HUES48 (cell line): ENCODE data around the gene SLC6A3.
"Not testable (repeated sequence)": the region's sequence is repeated elsewhere in the genome, so short reads cannot be mapped to it uniquely, and the experiment has no call there.

Experiments used
- H3K27ac ChIP-seq: one replicate; pipeline ENCODE4 v1.7.0; 2013; ENCODE audit warnings: low read depth, low read length, inconsistent platforms
- H3K27me3 ChIP-seq: 2 replicates; pipeline ENCODE4 v1.6.1; 2013; ENCODE audit warnings: mild to moderate bottlenecking, low read length; ENCODE audit not compliant: control insufficient read depth, insufficient read depth
- H3K36me3 ChIP-seq: 2 replicates; pipeline ENCODE4 v1.6.1; 2013; ENCODE audit warnings: low read length; ENCODE audit not compliant: control insufficient read depth, insufficient read depth
- H3K4me1 ChIP-seq: 2 replicates; pipeline ENCODE4 v1.6.1; 2013; ENCODE audit warnings: mild to moderate bottlenecking, low read length; ENCODE audit not compliant: control insufficient read depth, insufficient read depth
- H3K4me3 ChIP-seq: 2 replicates; pipeline ENCODE4 v1.5.1; 2013; ENCODE audit warnings: mild to moderate bottlenecking, low read depth, low read length
- H3K9ac ChIP-seq: 2 replicates; pipeline ENCODE4 v1.6.1; 2013; ENCODE audit warnings: mild to moderate bottlenecking, low read depth, low read length, moderate library complexity
- H3K9me3 ChIP-seq: 2 replicates; pipeline ENCODE4 v1.6.1; 2013; ENCODE audit warnings: low read length; ENCODE audit not compliant: control insufficient read depth, insufficient read depth

The SLC6A3 gene

GRCh38 chr5:1380910-1381309 is 64.3 kb downstream of the SLC6A3 start:
- Histone ChIP-seq H3K27me3 (peaks cover 39% of the 10 kb centered on the region), H3K36me3 (no peaks in the 10 kb centered on the region), H3K4me3 (no peak overlapping the region), H3K9ac (no peak overlapping the region), H3K27ac (no peak overlapping the region), H3K4me1 (0 out of 2 replicates have a peak, but pooled peaks cover 9% of the 10 kb centered on the region), H3K9me3 (no peaks in the 10 kb centered on the region)

DNA sequence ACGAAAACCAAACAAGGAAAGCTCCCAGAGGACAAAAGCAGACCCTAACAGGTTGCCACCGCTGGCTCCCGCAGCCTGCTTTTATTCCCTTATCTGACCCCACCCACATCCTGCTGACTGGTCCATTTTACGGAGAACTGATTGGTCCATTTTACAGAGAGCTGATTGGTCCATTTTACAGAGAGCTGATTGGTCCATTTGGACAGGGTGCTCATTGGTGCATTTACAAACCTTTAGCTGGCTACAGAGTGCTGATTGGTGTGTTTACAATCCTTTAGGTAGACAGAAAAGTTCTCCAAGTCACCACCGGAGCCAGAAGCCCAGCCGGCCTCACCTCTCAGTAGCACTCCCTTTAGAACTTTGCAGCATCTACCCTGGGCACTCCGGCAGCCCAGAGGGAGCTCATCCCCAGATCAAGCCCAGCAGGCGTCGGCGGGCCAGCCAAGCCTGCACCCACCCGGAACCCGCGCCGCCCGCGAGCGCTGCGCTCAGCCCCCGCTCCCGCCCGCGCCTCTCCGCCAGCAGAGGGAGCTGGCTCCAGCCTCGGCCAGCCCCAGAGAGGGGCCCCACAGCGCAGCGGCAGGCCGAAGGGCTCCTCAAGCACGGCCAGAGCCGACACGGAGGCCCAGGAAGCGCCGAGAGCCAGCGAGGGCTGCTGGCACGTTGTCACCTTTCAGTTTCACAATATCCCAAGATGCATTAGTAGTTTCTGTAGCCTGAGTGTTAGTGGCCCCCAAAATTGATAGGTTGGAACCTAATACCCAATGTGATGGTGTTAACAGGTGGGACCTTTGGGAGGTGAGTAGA is 65.0 kb downstream of the SLC6A3 start:
- Histone ChIP-seq H3K9ac (no peak overlapping the region), H3K4me3 (no peak overlapping the region; the same call in 1 of the 2 replicates), H3K9me3 (no peaks in the 10 kb centered on the region), H3K27me3 (peaks cover 33% of the 10 kb centered on the region), H3K36me3 (no peaks in the 10 kb centered on the region), H3K4me1 (0 out of 2 replicates have a peak, but pooled peaks cover 4% of the 10 kb centered on the region), H3K27ac (no peak overlapping the region)

GRCh38 chr5:1378866-1379659 is 66.2 kb downstream of the SLC6A3 start:
- H3K27ac ChIP-seq = no peak overlapping the region
- H3K27me3 ChIP-seq = peaks cover 24% of the 10 kb centered on the region
- H3K4me1 ChIP-seq = 0 out of 2 replicates have a peak, but pooled peaks cover 6% of the 10 kb centered on the region
- no peak overlapping the region for H3K4me3 ChIP-seq
- no peaks in the 10 kb centered on the region for H3K9me3 ChIP-seq
- H3K9ac ChIP-seq = no peak overlapping the region
- no peaks in the 10 kb centered on the region for H3K36me3 ChIP-seq

DNA sequence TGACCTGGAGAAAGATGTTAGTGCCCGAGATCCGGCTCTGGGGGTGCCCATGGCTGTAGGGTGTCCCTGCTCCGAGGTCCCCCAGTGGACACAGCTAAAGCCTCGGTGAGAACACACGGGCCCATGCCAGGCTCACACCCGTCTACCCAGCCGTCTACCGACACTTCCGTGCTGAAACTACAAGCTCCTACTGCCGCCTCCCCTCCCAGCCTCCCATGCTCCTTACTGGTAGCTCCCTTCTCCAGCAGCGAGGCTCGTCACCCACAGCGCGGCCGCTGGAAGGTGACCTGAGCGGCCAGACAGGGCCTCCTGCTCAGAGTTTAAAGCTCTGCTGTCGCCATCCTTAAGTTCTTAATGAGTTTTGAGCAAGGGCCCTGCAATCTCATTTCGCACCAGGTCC is 67.1 kb downstream of the SLC6A3 start:
- H3K4me3 ChIP-seq = no peak overlapping the region
- no peaks in the 10 kb centered on the region for H3K36me3 ChIP-seq
- H3K27ac ChIP-seq = no peak overlapping the region
- 0 out of 2 replicates have a peak, but pooled peaks cover 6% of the 10 kb centered on the region for H3K4me1 ChIP-seq
- H3K9ac ChIP-seq = no peak overlapping the region
- peaks cover 24% of the 10 kb centered on the region for H3K27me3 ChIP-seq
- H3K9me3 ChIP-seq = no peaks in the 10 kb centered on the region

GRCh38 chr5:1376981-1377380 is 68.3 kb downstream of the SLC6A3 start:
- Histone ChIP-seq H3K4me3 (no peak overlapping the region), H3K36me3 (no peaks in the 10 kb centered on the region), H3K9ac (no peak overlapping the region), H3K9me3 (no peaks in the 10 kb centered on the region), H3K4me1 (0 out of 2 replicates have a peak, but pooled peaks cover 6% of the 10 kb centered on the region), H3K27me3 (peaks cover 24% of the 10 kb centered on the region), H3K27ac (no peak overlapping the region)

DNA sequence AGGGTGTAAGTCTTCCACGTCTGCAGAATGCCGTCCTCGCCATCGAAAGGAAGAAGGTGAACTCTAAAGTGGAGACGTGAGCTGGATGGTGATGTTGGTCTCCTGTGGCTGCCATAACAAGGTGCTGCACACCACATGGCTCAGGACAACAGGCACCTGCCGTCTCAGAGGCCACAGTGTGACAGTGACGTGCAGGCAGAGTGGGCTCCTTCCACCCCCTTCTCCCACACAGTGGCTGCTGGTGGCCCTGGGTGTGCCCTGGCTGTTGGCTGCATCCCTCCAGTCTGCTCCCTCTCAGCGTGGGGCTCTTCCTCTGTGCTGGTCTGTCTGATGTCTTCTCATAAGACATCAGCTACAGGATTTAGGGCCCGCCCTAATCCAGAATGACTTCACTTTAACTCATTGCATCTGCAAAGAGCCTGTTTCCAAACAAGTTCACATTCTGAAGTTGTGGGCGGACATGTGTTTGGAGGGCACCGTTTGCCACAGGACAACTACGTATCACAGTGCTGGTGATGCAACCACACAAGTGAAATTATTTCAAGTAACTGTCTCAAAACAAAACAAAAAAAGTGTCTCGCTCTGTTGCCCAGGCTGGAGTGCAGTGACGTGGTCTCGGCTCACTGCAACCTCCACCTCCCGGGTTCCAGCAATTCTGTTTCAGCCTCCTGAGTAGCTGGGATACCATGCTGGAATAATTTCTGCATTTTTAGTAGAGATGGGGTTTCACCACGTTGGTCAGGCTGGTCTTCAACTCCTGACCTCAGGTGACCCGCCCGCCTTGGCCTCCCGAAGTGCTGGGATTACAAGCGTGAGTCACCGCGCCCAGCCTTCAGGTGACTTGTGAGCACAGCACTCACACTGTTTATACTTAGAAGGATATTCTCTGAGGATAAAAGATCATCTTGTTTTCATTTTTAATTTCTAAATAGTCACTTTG is 69.1 kb downstream of the SLC6A3 start:
- Histone ChIP-seq H3K9ac (no peak overlapping the region), H3K36me3 (no peaks in the 10 kb centered on the region), H3K4me3 (no peak overlapping the region), H3K27ac (no peak overlapping the region), H3K9me3 (no peaks in the 10 kb centered on the region), H3K4me1 (0 out of 2 replicates have a peak, but pooled peaks cover 6% of the 10 kb centered on the region), H3K27me3 (peaks cover 18% of the 10 kb centered on the region)

DNA sequence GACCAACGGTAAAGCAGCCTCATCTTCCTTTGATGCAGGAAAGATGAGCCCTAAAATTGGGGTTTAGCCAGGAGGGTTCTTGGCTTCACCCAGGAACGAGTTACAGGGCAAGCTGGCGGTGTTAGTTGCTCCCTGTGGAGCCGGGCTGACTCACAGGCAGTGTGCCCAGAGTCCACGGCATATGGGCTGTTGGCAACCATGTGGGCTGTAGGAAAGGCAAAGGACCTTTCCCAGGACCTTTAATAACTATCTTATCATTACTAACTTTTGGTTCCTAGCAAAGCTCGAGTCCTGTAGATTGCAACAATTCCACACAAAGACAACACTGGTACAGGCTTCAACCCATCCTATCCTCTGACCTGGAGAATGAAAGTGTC is 70.6 kb downstream of the SLC6A3 start:
- Histone ChIP-seq H3K36me3 (no peaks in the 10 kb centered on the region), H3K27ac (no peak overlapping the region), H3K27me3 (peaks cover 9% of the 10 kb centered on the region), H3K4me1 (0 out of 2 replicates have a peak, but pooled peaks cover 2% of the 10 kb centered on the region), H3K4me3 (no peak overlapping the region), H3K9me3 (no peaks in the 10 kb centered on the region), H3K9ac (no peak overlapping the region)

GRCh38 chr5:1374030-1374678 is 71.1 kb downstream of the SLC6A3 start:
- no peak overlapping the region for H3K27ac ChIP-seq
- H3K36me3 ChIP-seq = no peaks in the 10 kb centered on the region
- 0 out of 2 replicates have a peak, but pooled peaks cover 2% of the 10 kb centered on the region for H3K4me1 ChIP-seq
- H3K9me3 ChIP-seq = no peaks in the 10 kb centered on the region
- H3K4me3 ChIP-seq = no peak overlapping the region
- H3K27me3 ChIP-seq = peaks cover 4% of the 10 kb centered on the region; the same call in 1 of the 2 replicates
- no peak overlapping the region for H3K9ac ChIP-seq

GRCh38 chr5:1371972-1372342 is 73.3 kb downstream of the SLC6A3 start:
- H3K4me1 ChIP-seq, H3K9me3 ChIP-seq, H3K27me3 ChIP-seq, H3K36me3 ChIP-seq, H3K27ac ChIP-seq, H3K4me3 ChIP-seq, H3K9ac ChIP-seq: not testable (repeated sequence)
